HG03108 (cell line): ENCODE data around the gene MTMR4.
"Not testable (repeated sequence)": the region's sequence is repeated elsewhere in the genome, so short reads cannot be mapped to it uniquely, and the experiment has no call there.

Source experiments
- ATAC-seq: cut with Tn5 transposase; IDR thresholded peaks from one replicate; pipeline ENCODE4 v1.9.1; 2021; ENCODE audit warnings: moderate library complexity; ENCODE audit not compliant: unreplicated experiment

Gene MTMR4

GRCh38 chr17:58513965-58514769, at the start of gene MTMR4:
MTMR4 (minus strand) TSS chr17:58514638; CDS start chr17:58514407, 231 bp downstream.
- ATAC-seq, result peak; percentile 19

- ATAC-seq, result no peak
Measured at GRCh38 chr17:58560511-58560910, 46.1 kb upstream of the MTMR4 start.

GRCh38 chr17:58557981-58558380, 43.5 kb upstream of the MTMR4 start:
- no peak for ATAC-seq

GRCh38 chr17:58556833-58557250, 42.4 kb upstream of the MTMR4 start:
- ATAC-seq, result no peak

GRCh38 chr17:58555109-58555508, 40.7 kb upstream of the MTMR4 start:
- not testable (repeated sequence) for ATAC-seq

GRCh38 chr17:58541249-58541648, 26.8 kb upstream of the MTMR4 start:
- no peak for ATAC-seq

- no peak for ATAC-seq
Measured at GRCh38 chr17:58539698-58540097, 25.3 kb upstream of the MTMR4 start.

GRCh38 chr17:58538811-58539409, 24.5 kb upstream of the MTMR4 start:
- no peak for ATAC-seq

GRCh38 chr17:58537266-58537665, 22.8 kb upstream of the MTMR4 start:
- no peak for ATAC-seq

- ATAC-seq, result no peak
Measured at GRCh38 chr17:58536542-58536941, 22.1 kb upstream of the MTMR4 start.

- ATAC-seq, result no peak
Measured at GRCh38 chr17:58535431-58535830, 21.0 kb upstream of the MTMR4 start.

GRCh38 chr17:58534901-58535421, 20.5 kb upstream of the MTMR4 start:
- ATAC-seq, result no peak

GRCh38 chr17:58534331-58534730, 19.9 kb upstream of the MTMR4 start:
- no peak for ATAC-seq

GRCh38 chr17:58533616-58534188, 19.3 kb upstream of the MTMR4 start:
- ATAC-seq, result no peak

GRCh38 chr17:58532555-58532951, 18.1 kb upstream of the MTMR4 start:
- ATAC-seq, result no peak

- ATAC-seq, result peak; percentile 51
Measured at GRCh38 chr17:58531661-58532554, 17.5 kb upstream of the MTMR4 start.

- ATAC-seq, result no peak
Measured at GRCh38 chr17:58531122-58531521, 16.7 kb upstream of the MTMR4 start.

- ATAC-seq, result no peak
Measured at GRCh38 chr17:58530655-58531054, 16.2 kb upstream of the MTMR4 start.

GRCh38 chr17:58529275-58529674, 14.8 kb upstream of the MTMR4 start:
- no peak for ATAC-seq

GRCh38 chr17:58528443-58528842, 14.0 kb upstream of the MTMR4 start:
- ATAC-seq, result no peak

GRCh38 chr17:58527949-58528348, 13.5 kb upstream of the MTMR4 start:
- no peak for ATAC-seq
